GM19455 (cell line): ENCODE data around the gene TNKS1BP1.
"Not testable (repeated sequence)": the region's sequence is repeated elsewhere in the genome, so short reads cannot be mapped to it uniquely, and the experiment has no call there.

Source experiments
- ATAC-seq: cut with Tn5 transposase; IDR thresholded peaks from one replicate; pipeline ENCODE4 v1.9.1; 2021; ENCODE audit not compliant: unreplicated experiment

TNKS1BP1 gene

DNA sequence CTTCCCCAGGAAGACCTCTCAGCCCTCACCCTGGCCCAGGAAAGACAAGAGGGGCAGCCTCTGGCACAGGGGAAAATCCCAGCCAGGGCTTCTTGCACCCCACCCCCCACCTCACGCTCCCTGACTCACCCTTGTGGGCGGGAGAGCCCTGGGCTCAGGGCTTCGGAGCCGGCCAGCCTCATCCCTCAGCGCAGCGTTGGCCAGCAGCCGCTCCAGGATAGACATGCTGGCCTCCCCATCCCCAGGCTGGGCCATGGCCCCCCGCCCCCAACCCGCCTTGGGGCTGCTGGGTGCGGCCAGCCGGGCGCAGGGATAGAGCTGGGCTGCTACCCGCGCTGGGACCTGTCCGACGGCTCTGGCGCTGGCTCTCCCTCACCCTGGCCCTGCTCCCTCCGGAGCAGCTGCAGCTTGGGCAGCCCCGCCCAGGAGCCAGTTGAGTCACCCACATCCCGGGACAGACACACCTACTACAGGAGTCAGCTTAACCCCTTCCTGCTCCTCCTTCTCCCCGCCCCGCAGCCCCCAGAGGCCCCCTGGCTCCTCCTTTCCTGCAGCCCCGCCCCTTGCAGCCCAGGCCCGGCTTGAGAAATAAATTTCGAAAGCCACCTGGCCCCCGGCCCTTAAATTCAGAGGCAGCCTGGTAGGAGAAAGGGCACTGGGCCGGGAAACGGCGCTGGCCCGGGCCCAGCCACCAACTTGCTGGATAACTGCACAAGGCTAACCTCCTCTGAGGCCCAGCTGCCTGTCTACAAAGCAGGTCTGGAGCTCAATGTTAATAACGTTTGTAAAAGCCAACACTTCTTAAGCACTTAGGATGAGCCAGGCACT lies 13.4 kb downstream of the TNKS1BP1 start:
- peak; percentile 95 for ATAC-seq

DNA sequence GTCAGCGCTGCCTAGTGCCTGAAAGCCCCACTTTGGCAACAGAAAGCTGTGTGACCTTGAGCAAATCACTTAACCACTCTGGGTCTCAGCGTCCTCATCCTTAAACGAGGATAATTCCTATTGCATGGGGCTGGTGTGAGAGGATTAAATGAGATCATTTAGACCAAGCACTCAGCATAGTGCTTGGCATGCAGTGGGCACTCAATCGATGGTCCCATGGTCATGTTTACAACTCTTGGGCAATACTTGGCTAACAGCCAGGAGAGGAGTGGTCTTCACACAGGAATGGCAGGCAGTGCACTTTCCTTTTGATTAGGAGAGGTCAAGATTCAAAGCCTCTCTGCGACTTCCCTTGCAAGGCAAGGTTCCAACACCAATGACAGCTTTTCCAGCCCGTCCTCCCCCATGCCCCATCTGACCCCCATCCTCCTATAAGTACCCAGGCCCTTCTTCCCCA lies 14.1 kb downstream of the TNKS1BP1 start:
- ATAC-seq = no peak

DNA sequence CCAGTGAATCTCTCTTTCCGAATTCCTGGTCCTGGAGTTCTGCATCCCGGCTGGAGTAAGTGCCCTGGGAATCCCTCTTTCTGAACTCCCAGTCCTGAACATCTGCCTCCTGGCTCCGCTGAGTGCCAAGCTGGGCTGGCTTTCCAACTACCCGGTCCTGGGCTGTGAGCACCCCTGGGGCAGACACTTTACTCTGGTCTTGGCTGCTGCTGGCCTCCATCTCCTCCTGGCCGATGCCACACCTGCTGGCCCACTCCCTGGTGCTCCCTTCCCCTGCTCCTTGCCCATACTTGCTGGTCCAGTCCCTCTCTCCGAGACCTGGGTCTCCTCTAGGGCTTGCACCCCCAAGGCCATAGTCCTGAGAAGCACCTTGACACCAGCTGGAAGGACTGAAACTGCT lies 14.7 kb downstream of the TNKS1BP1 start:
- ATAC-seq = no peak

DNA sequence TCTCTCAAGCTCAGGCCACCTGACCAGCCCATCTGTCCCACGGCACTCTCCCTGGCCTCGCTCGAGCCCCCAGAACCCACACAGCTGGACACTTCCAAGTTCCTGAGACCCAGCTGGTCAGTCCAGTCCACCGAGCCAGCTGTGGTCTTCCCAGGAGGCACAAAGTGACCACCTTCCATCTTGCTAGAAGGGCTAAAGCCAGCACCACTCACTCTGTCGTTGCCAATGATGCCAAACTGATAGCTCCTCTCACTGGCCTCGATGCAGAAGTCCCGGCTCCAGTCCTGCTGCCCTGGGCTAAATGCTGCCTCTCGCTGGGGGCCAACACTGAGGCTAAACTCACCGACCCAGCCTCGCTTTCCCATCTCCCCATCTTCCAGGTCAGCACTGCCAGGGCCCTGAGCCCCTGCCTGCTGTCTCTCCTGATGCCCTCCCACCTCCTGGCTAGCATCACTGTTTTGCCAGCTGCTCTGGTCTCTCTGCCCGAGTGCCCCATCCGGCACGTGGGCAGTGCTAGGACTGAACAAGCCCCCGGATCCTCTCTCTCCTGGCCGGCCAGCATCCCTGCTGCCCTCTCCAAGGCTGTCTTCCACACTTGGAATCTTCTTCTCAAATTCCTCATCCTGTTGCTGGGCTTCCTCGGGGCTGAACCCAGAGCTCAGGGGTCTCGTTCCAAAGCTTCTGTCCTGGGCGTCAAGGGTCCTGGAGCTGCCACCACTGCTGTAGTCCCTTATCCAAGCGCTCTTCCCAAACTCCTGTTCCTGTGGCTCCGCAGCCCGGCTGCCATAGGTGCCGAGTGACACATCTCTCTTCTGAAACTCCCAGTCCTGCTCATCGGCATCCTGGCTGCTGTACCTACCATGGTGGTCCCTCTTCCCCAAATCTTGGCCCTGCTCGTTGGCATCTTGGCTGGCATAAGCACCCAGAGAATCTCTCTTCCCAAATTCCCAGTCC lies 15.4 kb downstream of the TNKS1BP1 start:
- no peak for ATAC-seq

- no peak for ATAC-seq
Measured at GRCh38 chr11:57308426-57309060, 16.2 kb downstream of the TNKS1BP1 start.

GRCh38 chr11:57307666-57308270 lies 17.0 kb downstream of the TNKS1BP1 start:
- no peak for ATAC-seq

DNA sequence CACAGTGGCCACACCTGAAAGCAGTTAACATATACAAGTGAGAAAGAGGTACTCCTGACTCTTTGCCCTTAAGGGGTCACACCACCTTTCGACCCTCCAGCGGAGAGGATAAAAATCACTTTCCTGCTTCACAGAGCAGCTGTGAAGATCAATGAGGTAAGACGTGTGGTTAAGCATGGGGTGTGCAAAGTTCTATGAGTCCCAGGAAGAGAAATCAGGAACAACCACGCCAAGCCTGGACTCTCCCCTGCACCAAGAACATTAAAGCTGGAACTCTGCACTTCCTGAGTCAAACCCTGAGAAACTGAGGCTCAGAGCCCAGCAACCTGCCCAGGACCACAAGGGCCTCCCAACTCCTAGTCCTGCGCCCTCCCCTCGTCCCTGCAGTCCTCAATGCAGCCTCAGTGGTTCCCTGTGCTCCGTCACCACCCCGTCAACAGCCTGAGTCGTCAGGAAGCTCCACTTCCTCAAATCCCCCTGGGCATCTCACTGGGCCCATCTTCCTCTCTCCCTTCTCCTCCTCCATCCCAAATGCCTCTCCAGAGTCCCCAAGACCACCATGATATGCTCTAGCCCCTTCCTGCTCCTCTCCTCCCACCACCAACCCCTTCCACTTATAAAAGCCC lies 17.7 kb downstream of the TNKS1BP1 start:
- ATAC-seq = no peak

- no peak for ATAC-seq
Measured at GRCh38 chr11:57306161-57306876, 18.4 kb downstream of the TNKS1BP1 start.

DNA sequence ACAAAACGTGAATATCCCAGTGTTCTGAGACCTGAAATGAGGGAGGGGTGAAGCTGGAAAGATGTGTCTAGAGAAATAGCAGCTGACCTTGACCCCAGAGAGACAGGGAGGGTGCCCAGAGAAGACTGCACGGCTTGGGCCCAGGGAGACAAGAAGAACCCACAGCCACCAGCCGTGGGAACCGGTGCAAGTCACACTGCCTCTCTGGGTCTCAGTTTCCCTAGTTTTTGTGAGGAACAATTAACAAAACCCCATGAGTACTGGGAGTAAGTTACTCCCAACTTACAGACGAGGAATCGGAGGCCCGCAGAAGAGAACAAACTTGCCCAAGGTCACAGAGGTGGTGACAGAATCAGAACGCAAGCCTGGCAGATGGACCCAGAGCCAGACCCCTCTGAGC lies 19.2 kb downstream of the TNKS1BP1 start:
- no peak for ATAC-seq

GRCh38 chr11:57303990-57304579 lies 20.7 kb downstream of the TNKS1BP1 start:
- ATAC-seq = no peak

- ATAC-seq = no peak
Measured at GRCh38 chr11:57303280-57303989, 21.3 kb downstream of the TNKS1BP1 start.

- no peak for ATAC-seq
Measured at GRCh38 chr11:57302489-57302888, 22.3 kb downstream of the TNKS1BP1 start.

- no peak for ATAC-seq
Measured at GRCh38 chr11:57301711-57302423, 22.9 kb downstream of the TNKS1BP1 start.

DNA sequence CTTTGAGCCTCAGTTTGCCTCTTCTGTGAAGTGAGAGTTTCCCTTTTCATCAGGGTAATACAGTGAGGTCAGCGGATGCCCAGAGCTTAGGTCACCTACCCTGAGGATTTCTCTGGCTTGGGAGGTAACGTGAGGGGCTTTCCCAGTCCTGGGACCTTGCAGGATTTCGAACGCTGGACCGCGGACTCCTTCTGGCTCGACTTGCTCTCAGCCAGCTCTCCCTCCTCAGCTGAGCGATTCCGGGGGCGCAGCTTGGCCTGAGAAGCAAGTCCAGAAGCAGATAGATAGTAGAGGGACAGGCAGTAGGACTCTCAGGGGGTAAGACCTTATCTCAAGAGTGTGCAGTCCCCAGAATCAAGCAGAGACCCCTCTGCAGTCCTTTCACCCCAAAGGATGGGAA lies 24.0 kb downstream of the TNKS1BP1 start:
- ATAC-seq = no peak

- ATAC-seq = no peak
Measured at GRCh38 chr11:57299150-57299737, 25.5 kb downstream of the TNKS1BP1 start.

- ATAC-seq = no peak
Measured at GRCh38 chr11:57297221-57297620, 27.5 kb downstream of the TNKS1BP1 start.

GRCh38 chr11:57296205-57296604 lies 28.5 kb downstream of the TNKS1BP1 start:
- ATAC-seq = not testable (repeated sequence)
